WERI-Rb-1 (cell line): ENCODE data around the gene ZSWIM8.
"Not testable (repeated sequence)": the region's sequence is repeated elsewhere in the genome, so short reads cannot be mapped to it uniquely, and the experiment has no call there.

Experiments used
- DNase-seq: peaks from one replicate; pipeline ENCODE4 v3.0.0-alpha.2; 2020
- H3K27ac ChIP-seq: fragments of 250-450 bp; sonication (Bioruptor Pico); 2 replicates; pipeline ENCODE4 v1.5.1; 2020; ENCODE audit warnings: mild to moderate bottlenecking, moderate library complexity
- H3K27me3 ChIP-seq: fragments of 250-450 bp; sonication (Bioruptor Pico); 2 replicates; pipeline ENCODE4 v1.5.1; 2021; ENCODE audit warnings: mild to moderate bottlenecking, low read depth, moderate library complexity; ENCODE audit not compliant: insufficient read depth, severe bottlenecking
- H3K36me3 ChIP-seq: fragments of 250-450 bp; sonication (Bioruptor Pico); 2 replicates; pipeline ENCODE4 v1.5.1; 2020; ENCODE audit warnings: mild to moderate bottlenecking, moderate library complexity
- H3K4me3 ChIP-seq: 2 replicates; pipeline ENCODE4 v1.5.1; 2011; ENCODE audit warnings: low read depth, mild to moderate bottlenecking, control low read depth, low read length
- H3K9me3 ChIP-seq: fragments of 250-450 bp; sonication (Bioruptor Pico); 2 replicates; pipeline ENCODE4 v1.5.1; 2021; ENCODE audit warnings: mild to moderate bottlenecking, moderate library complexity; ENCODE audit not compliant: severe bottlenecking
- CTCF ChIP-seq: IDR thresholded peaks from 2 replicates; pipeline ENCODE4 v1.5.1; 2011; ENCODE audit warnings: low read depth, mild to moderate bottlenecking, control low read depth, inconsistent platforms, low read length

Gene ZSWIM8

GRCh38 chr10:73824146-73824725, 38.8 kb downstream of the ZSWIM8 start:
- Histone ChIP-seq H3K36me3 (peaks cover 33% of the 10 kb centered on the region), H3K27me3 (no peaks in the 10 kb centered on the region), H3K27ac (no peak overlapping the region), H3K4me3 (no peak overlapping the region), H3K9me3 (no peaks in the 10 kb centered on the region)
- no peak for DNase-seq
- no peak for TF ChIP-seq CTCF

GRCh38 chr10:73827346-73828089, 42.1 kb downstream of the ZSWIM8 start:
- H3K27ac ChIP-seq, result no peak overlapping the region; the same call in 1 of the 2 replicates
- H3K9me3 ChIP-seq, result no peaks in the 10 kb centered on the region
- no peak overlapping the region for H3K4me3 ChIP-seq
- no peak for DNase-seq
- peaks cover 33% of the 10 kb centered on the region for H3K36me3 ChIP-seq
- H3K27me3 ChIP-seq, result no peaks in the 10 kb centered on the region
- TF ChIP-seq CTCF, result no peak

- no peak for DNase-seq
- no peaks in the 10 kb centered on the region for H3K27me3 ChIP-seq
- no peak for TF ChIP-seq CTCF
- peaks cover 31% of the 10 kb centered on the region for H3K36me3 ChIP-seq
- H3K9me3 ChIP-seq, result no peaks in the 10 kb centered on the region
- H3K27ac ChIP-seq, result no peak overlapping the region; the same call in 1 of the 2 replicates
- no peak overlapping the region for H3K4me3 ChIP-seq
Observed at GRCh38 chr10:73828161-73828560, 42.8 kb downstream of the ZSWIM8 start.

GRCh38 chr10:73829090-73829489, 43.7 kb downstream of the ZSWIM8 start:
- not testable (repeated sequence) for H3K4me3 ChIP-seq, DNase-seq, H3K9me3 ChIP-seq, H3K27ac ChIP-seq, H3K27me3 ChIP-seq
- peaks cover 22% of the 10 kb centered on the region for H3K36me3 ChIP-seq

- peaks cover 46% of the 10 kb centered on the region for H3K36me3 ChIP-seq
- H3K27me3 ChIP-seq, result no peaks in the 10 kb centered on the region
- H3K27ac ChIP-seq, result no peak overlapping the region
- TF ChIP-seq CTCF, result no peak
- no peak for DNase-seq
- no peak overlapping the region for H3K4me3 ChIP-seq
- no peaks in the 10 kb centered on the region for H3K9me3 ChIP-seq
Observed at GRCh38 chr10:73836427-73836980, 51.1 kb downstream of the ZSWIM8 start.

GRCh38 chr10:73837072-73837471, 51.7 kb downstream of the ZSWIM8 start:
- TF ChIP-seq CTCF, result no peak
- no peaks in the 10 kb centered on the region for H3K9me3 ChIP-seq
- H3K36me3 ChIP-seq, result peaks cover 51% of the 10 kb centered on the region
- no peak overlapping the region for H3K4me3 ChIP-seq
- no peak overlapping the region for H3K27ac ChIP-seq
- H3K27me3 ChIP-seq, result no peaks in the 10 kb centered on the region
- no peak for DNase-seq
